ENCODE measurements around the gene DAPK2. TPM values are rescaled to one million over a fixed set of nuclear protein-coding genes. Genes with fewer than 3 reads are reported as not detected.
"Not testable (repeated sequence)": the region's sequence is repeated elsewhere in the genome, so short reads cannot be mapped to it uniquely, and the experiment has no call there.

Gene DAPK2
- total RNA-seq, 1 experiment from 2014 or later: 1.4 TPM

DNA sequence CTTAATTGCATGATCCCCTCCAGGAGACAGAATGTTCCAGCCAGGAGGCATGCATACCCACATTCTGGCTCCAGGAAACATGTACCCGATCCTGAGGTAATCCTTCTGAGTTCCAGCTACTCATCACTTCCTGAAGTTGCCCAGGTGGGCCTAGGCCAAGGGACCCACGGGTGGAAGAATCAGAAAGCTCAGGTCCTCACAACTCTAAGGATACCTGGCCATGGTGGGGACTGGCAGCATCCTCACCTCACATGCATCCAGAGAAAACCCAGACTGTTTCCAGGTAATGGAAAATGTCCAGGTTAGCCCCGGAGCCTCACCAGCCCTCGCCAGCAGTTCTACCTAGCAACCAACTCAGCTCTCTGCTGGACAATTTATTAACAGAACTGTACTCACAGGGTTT lies 78.2 kb downstream of the DAPK2 start:
- no peaks in the 10 kb centered on the region for H3K79me2 ChIP-seq (ENCODE audit: low read length)
- POLR2A ChIA-PET (ENCODE audit: unreplicated experiment): no interaction called here
- CTCF ChIA-PET: no interaction called here
- DNase-seq (no peak), ATAC-seq (no peak)
- no peaks in the 10 kb centered on the region for H3K9me2 ChIP-seq (replicated peaks; ENCODE audit: low read length)
- no TSS peak for BruUV-seq (replicated peaks)
- TF ChIP-seq EZH2phosphoT487 (IDR thresholded peaks at IDR 0.05; ENCODE audit: borderline replicate concordance, low read length) (no peak), EZH2 (IDR thresholded peaks at IDR 0.05; ENCODE audit: low read length, unreplicated experiment) (no peak), CTCF (conservative IDR thresholded peaks at IDR 0.05; ENCODE audit: low read depth, low read length) (no peak)
- intact Hi-C loops (cut with micrococcal nuclease): no loop called here
- no peaks in the 10 kb centered on the region for H3K4me1 ChIP-seq (ENCODE audit: insufficient read depth, low read length)
- no peak overlapping the region for H3K9ac ChIP-seq (ENCODE audit: low read length)
- H3K27ac ChIP-seq (ENCODE audit: low read length): no peak overlapping the region
- no peaks in the 10 kb centered on the region for H4K20me1 ChIP-seq (ENCODE audit: low read length)
- H3K4me3 ChIP-seq (ENCODE audit: low read length): no peak overlapping the region
- no peaks in the 10 kb centered on the region for H3K27me3 ChIP-seq (ENCODE audit: low read length)
- no peaks in the 10 kb centered on the region for H3F3A ChIP-seq (ENCODE audit: low read length, unreplicated experiment)
- H3K9me3 ChIP-seq (ENCODE audit: low read length): no peaks in the 10 kb centered on the region
- H2AFZ ChIP-seq (ENCODE audit: low read length): no peak overlapping the region
- H3K4me2 ChIP-seq (ENCODE audit: low read length): no peak overlapping the region
- no peaks in the 10 kb centered on the region for H3K36me3 ChIP-seq (ENCODE audit: low read depth, low read length)

GRCh38 chr15:63967616-63968015 lies 78.7 kb downstream of the DAPK2 start:
- Histone ChIP-seq H3K4me3 (ENCODE audit: low read length) (no peak overlapping the region), H3K4me2 (ENCODE audit: low read length) (no peak overlapping the region), H3K9ac (ENCODE audit: low read length) (no peak overlapping the region), H3F3A (ENCODE audit: low read length, unreplicated experiment) (no peaks in the 10 kb centered on the region), H3K27me3 (ENCODE audit: low read length) (no peaks in the 10 kb centered on the region), H3K27ac (ENCODE audit: low read length) (no peak overlapping the region), H3K9me2 (replicated peaks; ENCODE audit: low read length) (no peaks in the 10 kb centered on the region), H3K4me1 (ENCODE audit: insufficient read depth, low read length) (no peaks in the 10 kb centered on the region), H2AFZ (ENCODE audit: low read length) (no peak overlapping the region), H4K20me1 (ENCODE audit: low read length) (no peaks in the 10 kb centered on the region), H3K79me2 (ENCODE audit: low read length) (no peaks in the 10 kb centered on the region), H3K9me3 (ENCODE audit: low read length) (no peaks in the 10 kb centered on the region), H3K36me3 (ENCODE audit: low read depth, low read length) (no peaks in the 10 kb centered on the region)
- ATAC-seq (no peak), DNase-seq (no peak)
- no TSS peak for BruUV-seq (replicated peaks)
- no peak for TF ChIP-seq CTCF (conservative IDR thresholded peaks at IDR 0.05; ENCODE audit: low read depth, low read length)
- TF ChIP-seq EZH2 (IDR thresholded peaks at IDR 0.05; ENCODE audit: low read length, unreplicated experiment): no peak
- TF ChIP-seq EZH2phosphoT487 (IDR thresholded peaks at IDR 0.05; ENCODE audit: borderline replicate concordance, low read length): no peak
- ChIA-PET POLR2A (ENCODE audit: unreplicated experiment) (no interaction called here), CTCF (no interaction called here)
- intact Hi-C loops (cut with micrococcal nuclease): no loop called here

DNA sequence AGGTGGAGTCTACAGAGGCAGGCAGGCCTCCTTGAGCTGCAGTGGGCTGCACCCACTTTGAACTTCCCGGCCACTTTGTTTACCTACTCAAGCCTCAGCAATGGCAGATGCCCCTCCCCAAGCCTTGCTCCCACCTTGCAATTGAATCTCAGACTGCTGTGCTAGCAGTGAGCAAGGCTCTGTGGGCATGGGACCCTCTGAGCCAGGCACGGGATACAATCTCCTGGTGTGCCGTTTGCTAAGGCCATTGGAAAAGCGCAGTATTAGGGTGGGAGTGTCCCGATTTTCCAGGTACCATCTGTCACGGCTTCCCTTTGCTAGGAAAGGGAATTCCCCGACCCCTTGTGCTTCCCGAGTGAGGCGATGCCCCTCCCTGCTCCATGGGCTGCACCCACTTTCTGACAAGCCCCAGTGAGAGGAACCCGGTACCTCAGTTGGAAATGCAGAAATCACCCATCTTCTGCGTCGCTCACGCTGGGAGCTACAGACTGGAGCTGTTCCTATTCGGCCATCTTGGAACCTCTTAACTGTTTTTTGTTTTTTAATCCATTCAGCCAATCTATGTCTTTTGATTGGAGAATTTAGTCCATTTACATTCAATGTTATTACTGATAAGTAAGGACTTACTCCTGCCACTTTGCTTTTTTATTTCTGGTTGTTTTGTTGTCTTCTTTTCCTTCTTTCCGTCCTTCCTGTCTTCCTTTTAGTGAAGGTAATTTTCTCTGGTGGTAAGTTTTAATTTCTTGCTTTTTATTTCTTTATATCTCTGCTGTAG lies 83.2 kb downstream of the DAPK2 start:
- DNase-seq; H3K79me2 ChIP-seq (ENCODE audit: low read length); H3K27ac ChIP-seq (ENCODE audit: low read length); CTCF ChIA-PET; H3K9ac ChIP-seq (ENCODE audit: low read length); H3K4me1 ChIP-seq (ENCODE audit: insufficient read depth, low read length); H3K9me2 ChIP-seq (replicated peaks; ENCODE audit: low read length); H3K27me3 ChIP-seq (ENCODE audit: low read length); BruUV-seq (replicated peaks); POLR2A ChIA-PET (ENCODE audit: unreplicated experiment); H3F3A ChIP-seq (ENCODE audit: low read length, unreplicated experiment); H3K4me3 ChIP-seq (ENCODE audit: low read length); H3K36me3 ChIP-seq (ENCODE audit: low read depth, low read length); intact Hi-C loops (cut with micrococcal nuclease); H3K9me3 ChIP-seq (ENCODE audit: low read length); ATAC-seq; H4K20me1 ChIP-seq (ENCODE audit: low read length); H3K4me2 ChIP-seq (ENCODE audit: low read length); H2AFZ ChIP-seq (ENCODE audit: low read length): not testable (repeated sequence)
